ENCODE results near the gene IFNA14.
"Not testable (repeated sequence)": the region's sequence is repeated elsewhere in the genome, so short reads cannot be mapped to it uniquely, and the experiment has no call there.

IFNA14 gene

DNA sequence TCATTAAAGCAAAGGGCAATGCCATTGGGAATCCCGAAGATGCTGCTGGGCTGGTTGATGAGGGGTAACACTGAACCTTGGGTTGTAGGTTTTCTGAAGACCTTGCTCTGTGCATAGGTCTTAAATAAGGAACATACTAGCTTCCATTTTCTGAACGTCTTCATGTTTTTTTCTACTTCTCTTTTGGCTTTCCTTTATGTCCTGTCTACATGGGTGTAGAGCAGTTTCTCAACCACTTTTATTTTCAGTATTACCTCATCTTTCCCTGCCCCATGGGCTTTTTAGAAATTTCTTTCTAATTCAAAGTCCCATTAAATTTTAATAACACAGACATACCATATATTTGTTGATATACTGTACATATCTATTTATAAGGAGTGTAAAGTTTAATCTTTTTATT lies at the start of gene IFNA14:
Gene IFNA14 (minus strand): TSS at position 95 of the 400 bp plus-strand sequence. CDS start 70 bp downstream, at position 25.
- FAIRE-seq, result no peak

GRCh38 chr9:21287280-21287679 lies 47.5 kb upstream of the IFNA14 start:
- FAIRE-seq, result no peak

- no peak for FAIRE-seq
These were observed 46.9 kb upstream of the IFNA14 start for GRCh38 chr9:21286659-21287058.

- FAIRE-seq, result no peak
These were observed 46.3 kb upstream of the IFNA14 start for GRCh38 chr9:21286099-21286498.

GRCh38 chr9:21281275-21281674 lies 41.5 kb upstream of the IFNA14 start:
- no peak for FAIRE-seq

DNA sequence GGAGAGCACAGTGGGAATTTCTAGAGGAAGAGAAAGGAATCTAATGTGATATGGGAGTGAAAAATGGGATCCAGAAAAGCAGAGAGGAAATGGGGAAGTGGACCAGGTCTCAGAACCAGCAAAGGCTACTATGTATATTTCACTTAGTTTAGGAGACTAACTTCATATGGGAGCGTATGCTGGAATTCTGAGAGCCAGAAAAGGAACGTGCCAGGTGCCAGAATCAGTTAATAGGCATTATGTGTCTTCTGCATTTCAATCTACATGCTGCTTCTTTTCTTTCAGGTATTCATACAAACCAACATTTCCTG lies 28.5 kb upstream of the IFNA14 start:
- FAIRE-seq, result no peak

DNA sequence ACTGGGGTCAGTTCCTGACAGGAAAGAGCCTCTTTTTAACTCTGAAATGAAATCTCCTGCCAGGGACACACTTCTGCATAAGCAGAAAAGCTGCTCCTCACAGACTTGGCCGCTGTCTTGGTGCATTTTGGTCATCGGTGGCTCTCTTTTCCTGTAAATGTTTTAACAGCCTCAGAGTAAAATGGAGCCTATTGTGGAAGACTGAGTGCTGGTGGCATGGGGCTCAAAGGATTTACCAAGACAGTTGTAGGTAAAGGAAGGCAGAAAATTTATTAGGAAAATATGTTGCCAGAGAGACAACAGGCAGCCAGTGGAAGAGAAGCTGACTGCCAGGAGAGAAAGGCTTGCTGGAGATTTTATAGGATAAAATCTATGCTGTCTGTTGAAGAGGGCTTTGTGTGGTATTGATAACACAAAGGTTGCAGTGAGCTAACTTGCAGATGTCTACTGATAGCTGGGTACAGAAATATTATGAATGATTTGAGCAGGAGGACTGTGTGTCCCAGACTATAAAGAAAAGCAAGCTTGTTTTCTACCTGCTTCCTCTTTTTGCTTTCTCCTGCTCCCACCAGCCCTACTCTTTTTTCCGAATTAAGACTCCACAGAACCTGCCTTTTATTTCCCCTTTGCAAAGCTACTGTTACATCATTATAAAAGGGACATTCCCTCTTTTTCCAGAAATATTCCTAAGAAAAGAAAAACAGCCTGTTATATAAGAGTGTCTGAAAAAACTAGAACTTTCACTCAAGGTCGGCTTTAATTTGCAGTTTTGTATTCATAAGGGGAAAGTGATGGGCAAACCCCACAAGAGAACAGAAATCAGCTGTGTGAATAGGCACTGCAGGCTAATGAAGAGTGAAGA lies 27.9 kb upstream of the IFNA14 start:
- FAIRE-seq, result no peak

DNA sequence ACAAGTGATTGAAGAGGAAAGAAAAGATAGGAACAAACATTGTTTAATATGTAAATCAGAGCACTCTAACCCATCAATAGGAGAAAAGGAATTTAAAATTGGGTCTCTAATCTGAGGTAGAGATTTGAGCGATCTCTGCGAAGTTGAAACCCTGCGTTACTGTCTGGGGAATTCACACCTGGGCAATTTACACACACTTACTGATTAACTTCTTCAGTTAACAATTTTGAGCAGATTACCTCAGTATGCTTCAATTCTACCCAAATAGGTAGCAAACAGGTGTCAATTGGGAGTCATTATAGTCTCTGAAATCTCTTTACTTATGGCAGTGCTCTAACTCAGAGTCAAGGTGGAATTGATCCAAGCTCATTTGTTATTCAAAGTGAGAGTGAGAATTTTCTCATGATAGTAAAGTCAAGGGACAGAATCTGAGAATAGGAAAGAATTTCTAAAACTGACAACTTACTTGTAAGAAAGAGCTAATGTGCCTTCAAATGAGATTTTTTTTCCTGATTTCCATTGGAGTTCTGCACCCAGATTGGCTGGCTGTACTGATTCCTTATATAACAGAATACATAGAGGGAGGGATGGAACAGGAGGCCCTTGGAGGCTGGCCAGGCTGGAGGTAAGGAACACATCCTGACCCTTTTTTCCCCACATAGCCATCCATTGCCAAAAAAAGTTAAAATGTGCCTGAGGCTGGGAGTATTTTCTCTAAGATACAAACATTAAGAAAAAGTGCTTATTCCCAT lies 27.1 kb upstream of the IFNA14 start:
- no peak for FAIRE-seq

GRCh38 chr9:21265421-21266189 lies 25.8 kb upstream of the IFNA14 start:
- no peak for FAIRE-seq

DNA sequence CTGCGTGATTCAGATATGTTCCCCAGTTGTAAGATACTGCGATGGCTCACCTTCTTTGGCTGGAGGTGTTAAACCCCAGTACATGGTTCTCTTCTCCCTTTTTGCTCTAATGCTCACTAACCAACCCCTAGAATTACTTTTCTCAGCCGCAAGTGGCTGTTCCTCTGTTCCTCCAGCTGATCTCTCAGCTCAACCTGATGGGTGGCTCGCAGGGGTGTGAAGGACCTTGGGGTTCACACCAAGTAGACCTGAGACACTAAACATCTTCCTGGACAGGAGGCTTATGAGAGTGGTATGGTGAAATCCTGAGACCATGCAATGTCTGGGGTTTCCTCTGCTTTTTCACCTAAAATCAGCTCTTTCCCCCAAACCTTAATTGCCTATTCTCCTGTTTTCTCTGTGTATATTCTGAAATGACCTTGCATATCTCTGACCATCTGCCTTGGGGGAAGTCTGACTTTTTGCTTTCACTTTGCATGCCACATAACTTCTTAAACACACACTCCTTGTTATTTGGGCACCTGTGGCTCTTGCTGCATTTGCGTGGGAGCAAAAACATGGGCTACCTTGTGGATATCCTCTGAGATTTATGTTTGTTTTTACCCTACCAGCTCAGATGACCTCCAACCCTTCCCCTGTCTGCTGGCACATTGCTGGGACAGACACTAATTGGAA lies 15.9 kb upstream of the IFNA14 start:
- FAIRE-seq, result no peak

DNA sequence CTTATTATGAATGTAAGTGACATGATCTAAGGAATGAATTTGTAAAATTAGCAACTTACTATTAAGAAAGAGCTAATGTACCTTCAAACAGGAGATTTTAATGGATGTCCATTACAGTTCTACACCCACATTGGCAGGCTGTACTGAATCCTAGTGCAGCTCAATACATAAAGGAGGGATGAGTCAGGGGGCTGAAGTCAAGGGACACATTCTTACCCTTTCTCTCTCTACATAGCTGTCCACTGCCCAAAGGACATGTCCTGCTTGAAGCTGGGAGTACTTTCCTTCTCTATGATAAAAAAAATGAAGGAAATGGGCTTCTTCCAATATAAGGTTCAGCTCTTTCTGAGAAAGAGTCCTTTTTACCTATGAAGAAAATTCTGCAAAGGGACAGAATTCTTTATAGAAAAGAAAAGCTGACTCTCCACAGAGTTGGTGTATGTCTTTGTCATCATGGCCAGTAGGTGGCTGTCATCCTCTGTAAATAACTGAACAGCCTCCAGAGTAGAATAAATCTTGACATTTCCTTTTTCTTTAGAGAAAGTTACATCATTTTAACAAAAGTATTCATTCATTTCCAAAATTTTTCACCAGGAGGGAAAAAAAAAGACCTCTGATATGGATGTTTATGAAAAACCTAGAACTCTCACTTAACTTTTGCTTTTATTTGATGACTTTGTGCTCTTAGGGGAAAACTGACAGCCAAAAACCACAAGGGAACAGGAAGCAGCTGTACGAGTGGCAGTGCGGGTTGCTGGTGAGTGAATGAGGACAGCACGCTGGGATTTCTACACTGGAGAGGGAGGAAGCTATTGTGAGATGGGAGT lies 13.1 kb upstream of the IFNA14 start:
- FAIRE-seq, result peak; percentile 37

- FAIRE-seq, result no peak
These were observed 11.8 kb upstream of the IFNA14 start for GRCh38 chr9:21251638-21252037.

DNA sequence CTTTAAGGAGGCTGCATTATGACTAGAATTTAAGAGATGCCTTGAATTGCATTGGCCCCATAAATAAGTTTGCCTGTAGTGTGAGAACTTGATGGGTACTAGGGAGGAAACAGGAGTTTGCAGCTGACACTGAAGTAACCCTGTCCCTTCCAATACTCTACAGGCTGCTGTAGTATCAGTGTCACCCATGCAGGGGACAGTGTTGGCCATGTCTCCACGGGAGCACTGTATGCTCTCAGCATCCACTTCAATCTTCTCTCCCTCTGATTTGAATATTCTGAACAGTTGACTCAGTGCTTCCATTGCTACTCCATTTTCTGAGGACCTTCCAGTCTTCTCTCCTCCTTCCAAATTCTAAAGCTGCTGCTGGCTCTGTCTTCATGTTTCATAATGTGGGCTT lies 11.4 kb upstream of the IFNA14 start:
- no peak for FAIRE-seq

- no peak for FAIRE-seq
These were observed 5.0 kb upstream of the IFNA14 start for GRCh38 chr9:21244836-21245235.

- FAIRE-seq, result not testable (repeated sequence)
These were observed 3.5 kb downstream of the IFNA14 start for GRCh38 chr9:21236360-21236714.

DNA sequence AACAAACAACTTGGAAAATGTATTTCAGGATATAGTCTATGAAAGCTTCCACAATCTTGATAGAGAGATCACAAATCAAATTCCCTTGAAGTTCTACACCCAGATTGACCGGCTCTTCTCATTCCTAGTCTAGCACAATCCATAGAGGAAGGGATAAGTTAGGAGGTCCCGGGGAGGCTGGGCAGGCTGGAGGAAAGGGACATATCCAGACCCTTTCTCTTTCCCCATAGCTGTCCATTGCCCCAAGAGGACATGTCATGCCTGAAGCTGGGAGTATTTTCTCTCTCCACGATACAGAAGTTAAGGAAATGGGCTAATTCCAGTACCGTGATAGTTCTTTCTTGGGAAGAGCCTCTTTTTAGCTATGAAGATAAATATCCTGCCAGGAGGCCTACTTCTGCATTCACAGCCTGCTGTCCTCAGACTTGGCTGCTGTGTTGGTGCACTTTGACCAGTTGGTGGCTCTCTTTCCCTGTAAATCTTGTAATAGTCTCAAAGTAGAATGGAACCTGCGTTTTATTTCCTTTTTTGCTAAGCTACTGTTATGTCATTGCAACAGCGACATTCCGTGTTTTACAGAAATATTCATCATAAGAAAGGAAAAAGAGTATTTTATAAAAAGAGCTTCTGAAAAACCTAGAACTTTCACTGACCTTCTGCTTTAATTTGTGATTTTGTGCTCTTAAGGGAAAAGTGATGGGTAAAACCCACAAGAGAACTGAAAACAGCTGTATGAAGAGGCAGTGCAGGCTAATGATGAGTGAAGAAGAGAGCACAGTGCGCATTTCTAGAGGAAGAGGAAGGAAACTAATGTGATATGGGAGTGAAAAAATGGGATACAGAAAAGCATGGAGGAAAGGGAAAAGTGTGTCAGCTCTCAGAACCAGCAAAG lies 4.1 kb downstream of the IFNA14 start:
- peak; percentile 78 for FAIRE-seq

DNA sequence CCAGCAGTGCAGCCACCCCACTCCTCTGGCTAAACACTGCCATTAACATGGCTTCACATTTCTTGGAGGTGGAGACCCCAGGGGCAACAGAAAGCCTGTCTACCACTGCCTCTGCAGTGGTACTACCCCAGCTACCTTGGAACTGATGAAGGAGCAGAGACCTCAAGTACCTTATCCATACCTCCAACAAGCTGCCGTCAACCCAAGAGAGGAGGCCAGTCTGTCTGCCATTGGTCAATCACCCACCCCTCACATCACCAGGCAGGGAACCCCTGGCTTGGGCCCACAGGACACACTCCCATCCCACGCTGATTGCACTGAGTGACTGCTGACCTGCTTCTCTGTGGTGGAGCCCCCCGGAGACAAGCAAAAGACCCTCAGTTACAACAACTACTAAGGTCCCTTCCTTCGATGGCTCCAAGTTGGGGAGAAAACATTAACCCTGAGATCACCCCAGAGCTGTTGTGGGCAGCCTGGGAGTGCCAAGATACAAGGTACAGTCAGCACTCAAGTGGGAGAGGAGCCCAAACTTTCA lies 5.6 kb downstream of the IFNA14 start:
- FAIRE-seq, result no peak

- FAIRE-seq, result no peak
These were observed 6.5 kb downstream of the IFNA14 start for GRCh38 chr9:21233258-21233657.

DNA sequence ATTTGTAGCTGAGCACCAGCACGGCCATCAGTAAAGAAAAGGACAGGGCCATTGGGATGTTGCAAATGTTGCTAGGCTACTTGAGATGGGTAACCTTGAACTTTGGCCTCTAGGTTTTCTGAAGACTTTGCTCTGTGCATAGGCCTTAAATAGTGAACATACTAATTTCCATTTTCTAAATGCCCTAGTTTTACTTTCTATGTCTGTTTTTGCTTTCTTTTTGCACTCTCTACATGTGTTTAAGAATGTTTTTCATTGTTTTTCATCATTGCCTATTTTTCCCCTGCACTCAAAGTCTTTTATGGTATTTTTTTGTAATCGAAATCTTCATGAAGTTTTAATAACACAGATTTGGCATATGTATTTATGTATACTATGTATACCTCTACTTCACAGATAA lies 11.7 kb downstream of the IFNA14 start, which contains the start of gene IFNA17:
Gene IFNA17 (minus strand): TSS at position 101 of the 400 bp plus-strand sequence. CDS start 49 bp downstream, at position 52.
- FAIRE-seq, result no peak

GRCh38 chr9:21217211-21217610 lies 22.6 kb downstream of the IFNA14 start, which contains the start of gene IFNA16:
Gene IFNA16 (minus strand): TSS chr9:21217311. CDS start chr9:21217305, 6 bp downstream.
- FAIRE-seq, result not testable (repeated sequence)

Measured in A204.1 (cell line).